Activated naive CD8-positive, alpha-beta T cell (primary cell): ENCODE results near the gene LCE1F.

Experiments used
- H3K27ac Mint-ChIP-seq: one replicate; pipeline ENCODE4 v1.8.0; 2021; ENCODE audit warnings: mixed read lengths
- H3K27me3 Mint-ChIP-seq: one replicate; pipeline ENCODE4 v1.8.0; 2021; ENCODE audit warnings: mixed read lengths
- H3K36me3 Mint-ChIP-seq: one replicate; pipeline ENCODE4 v1.8.0; 2021; ENCODE audit warnings: mixed read lengths
- H3K4me1 Mint-ChIP-seq: one replicate; pipeline ENCODE4 v1.8.0; 2021; ENCODE audit warnings: low read depth, mixed read lengths
- H3K4me3 Mint-ChIP-seq: one replicate; pipeline ENCODE4 v1.8.0; 2021; ENCODE audit warnings: mild to moderate bottlenecking, mixed read lengths
- H3K9me3 Mint-ChIP-seq: one replicate; pipeline ENCODE4 v1.8.0; 2021; ENCODE audit warnings: low read depth, mixed read lengths

Gene LCE1F, protein sequence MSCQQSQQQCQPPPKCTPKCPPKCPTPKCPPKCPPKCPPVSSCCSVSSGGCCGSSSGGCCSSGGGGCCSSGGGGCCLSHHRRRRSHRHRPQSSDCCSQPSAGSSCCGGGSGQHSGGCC

DNA sequence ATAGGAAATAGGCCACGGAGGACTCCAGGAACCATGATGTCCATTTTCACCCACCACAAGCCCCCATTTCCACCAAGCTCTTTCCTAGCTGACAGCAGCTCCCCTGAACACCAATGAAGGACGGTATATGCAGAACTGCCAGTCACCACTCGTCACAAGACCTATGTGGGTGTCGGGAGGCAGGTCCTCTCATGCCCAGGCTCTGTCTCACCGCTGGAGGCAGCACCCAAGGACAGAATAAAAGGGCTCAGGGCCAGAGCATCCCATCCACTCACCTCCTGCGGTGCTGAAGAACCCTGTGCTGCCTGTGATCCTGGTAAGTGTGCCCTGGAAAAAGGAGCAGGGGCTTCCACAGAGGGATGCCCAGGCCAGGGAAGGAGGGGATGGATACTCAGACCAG is at the start of gene LCE1F:
Gene LCE1F, plus strand, starts transcription at position 266 of the 400 bp plus-strand sequence. CDS start 1,232 bp downstream, outside the sequence.
- H3K4me1 Mint-ChIP-seq = no peaks in the 10 kb centered on the region
- no peaks in the 10 kb centered on the region for H3K36me3 Mint-ChIP-seq
- peaks cover 21% of the 10 kb centered on the region for H3K27me3 Mint-ChIP-seq
- H3K9me3 Mint-ChIP-seq = no peaks in the 10 kb centered on the region
- H3K4me3 Mint-ChIP-seq = no peak within 1 kb of the TSS
- no peak within 1 kb of the TSS for H3K27ac Mint-ChIP-seq

DNA sequence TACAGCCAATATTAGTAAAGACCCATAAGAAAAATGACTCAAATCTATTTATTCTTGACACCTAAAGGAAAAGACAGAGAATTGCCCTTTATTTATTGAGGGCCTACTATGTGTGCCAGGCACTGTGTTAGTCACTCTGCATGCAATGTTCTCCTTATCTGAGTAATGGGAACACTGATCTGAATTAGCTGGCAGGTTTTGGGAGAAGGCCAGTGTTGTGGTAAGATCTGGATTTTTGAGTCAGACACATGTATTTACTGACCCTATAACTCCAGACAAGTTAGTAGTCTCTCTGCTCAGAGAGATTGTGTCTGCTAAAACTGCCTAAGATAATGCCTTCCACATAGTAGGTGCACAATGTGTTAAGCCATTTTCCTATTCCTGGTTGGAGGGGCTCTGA is 49.7 kb upstream of the LCE1F start:
- peaks cover 4% of the 10 kb centered on the region for H3K27me3 Mint-ChIP-seq
- no peaks in the 10 kb centered on the region for H3K4me1 Mint-ChIP-seq
- no peak overlapping the region for H3K27ac Mint-ChIP-seq
- no peaks in the 10 kb centered on the region for H3K36me3 Mint-ChIP-seq
- H3K9me3 Mint-ChIP-seq = no peaks in the 10 kb centered on the region
- no peak overlapping the region for H3K4me3 Mint-ChIP-seq

DNA sequence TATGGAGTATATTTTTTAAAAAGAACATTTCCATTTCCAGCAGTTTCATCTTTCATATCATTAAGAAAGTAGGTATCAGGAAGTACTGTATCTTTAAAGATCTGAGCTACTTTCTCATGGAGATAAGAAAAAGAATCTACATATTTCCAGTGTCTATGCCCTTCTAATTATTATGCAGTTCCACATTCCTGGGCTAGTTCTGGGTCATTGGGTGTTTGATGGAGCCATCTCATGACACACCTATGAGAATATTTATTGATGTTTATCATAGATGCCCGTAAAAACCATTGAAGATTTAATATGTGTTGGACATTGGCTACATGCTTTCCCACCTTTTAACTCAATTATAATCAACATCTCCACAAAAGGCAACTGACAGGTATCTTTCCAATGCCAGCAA is 46.0 kb upstream of the LCE1F start:
- H3K4me1 Mint-ChIP-seq = no peaks in the 10 kb centered on the region
- peaks cover 6% of the 10 kb centered on the region for H3K27me3 Mint-ChIP-seq
- no peak overlapping the region for H3K4me3 Mint-ChIP-seq
- H3K36me3 Mint-ChIP-seq = no peaks in the 10 kb centered on the region
- no peak overlapping the region for H3K27ac Mint-ChIP-seq
- no peaks in the 10 kb centered on the region for H3K9me3 Mint-ChIP-seq

- peaks cover 18% of the 10 kb centered on the region for H3K27me3 Mint-ChIP-seq
- H3K36me3 Mint-ChIP-seq = no peaks in the 10 kb centered on the region
- no peaks in the 10 kb centered on the region for H3K4me1 Mint-ChIP-seq
- no peaks in the 10 kb centered on the region for H3K9me3 Mint-ChIP-seq
- H3K27ac Mint-ChIP-seq = no peak overlapping the region
- H3K4me3 Mint-ChIP-seq = no peak overlapping the region
Observed at GRCh38 chr1:152735648-152736047, 39.3 kb upstream of the LCE1F start.

DNA sequence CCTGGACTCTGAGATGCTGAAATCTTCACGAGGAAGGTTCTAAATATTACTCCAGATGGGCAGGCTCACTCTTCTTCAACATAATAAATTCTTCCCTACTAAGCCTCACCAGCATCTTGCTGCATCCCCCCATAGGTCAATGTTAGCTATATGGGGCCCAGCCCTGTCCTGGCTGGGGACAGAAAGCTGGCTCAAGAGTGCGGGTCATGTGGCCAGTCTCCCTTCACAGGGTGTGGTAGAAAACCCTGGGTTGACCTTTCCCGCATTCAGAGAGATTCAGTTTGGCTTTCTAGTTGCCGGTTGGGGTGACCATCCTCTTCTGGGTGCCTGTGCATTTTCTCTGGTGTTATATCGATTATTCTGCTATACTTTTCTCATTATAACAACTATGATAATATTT is 36.9 kb upstream of the LCE1F start:
- H3K27me3 Mint-ChIP-seq = peaks cover 22% of the 10 kb centered on the region
- H3K4me1 Mint-ChIP-seq = no peaks in the 10 kb centered on the region
- H3K27ac Mint-ChIP-seq = no peak overlapping the region
- no peaks in the 10 kb centered on the region for H3K36me3 Mint-ChIP-seq
- no peak overlapping the region for H3K4me3 Mint-ChIP-seq
- H3K9me3 Mint-ChIP-seq = no peaks in the 10 kb centered on the region

DNA sequence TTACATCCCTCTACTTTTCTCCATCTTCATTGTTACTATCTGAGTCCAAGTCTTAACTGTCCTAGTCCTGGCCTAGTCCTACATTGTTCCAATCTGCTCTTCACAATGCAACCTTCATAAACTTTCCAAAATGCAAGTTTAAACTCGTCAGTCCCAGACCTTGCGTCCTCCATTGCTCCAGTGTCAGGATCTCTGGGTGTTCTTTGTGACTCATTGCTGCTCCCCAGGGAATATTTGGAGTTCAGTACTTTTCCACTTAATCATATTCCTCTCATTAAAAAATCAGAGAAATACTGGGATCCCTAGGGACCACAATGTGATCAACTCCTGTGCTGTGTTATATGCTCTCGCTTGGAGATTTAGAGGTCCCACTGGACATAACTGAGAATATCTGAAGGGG is 35.1 kb upstream of the LCE1F start:
- peaks cover 20% of the 10 kb centered on the region for H3K27me3 Mint-ChIP-seq
- H3K4me1 Mint-ChIP-seq = no peaks in the 10 kb centered on the region
- H3K27ac Mint-ChIP-seq = no peak overlapping the region
- H3K4me3 Mint-ChIP-seq = no peak overlapping the region
- no peaks in the 10 kb centered on the region for H3K36me3 Mint-ChIP-seq
- H3K9me3 Mint-ChIP-seq = no peaks in the 10 kb centered on the region

DNA sequence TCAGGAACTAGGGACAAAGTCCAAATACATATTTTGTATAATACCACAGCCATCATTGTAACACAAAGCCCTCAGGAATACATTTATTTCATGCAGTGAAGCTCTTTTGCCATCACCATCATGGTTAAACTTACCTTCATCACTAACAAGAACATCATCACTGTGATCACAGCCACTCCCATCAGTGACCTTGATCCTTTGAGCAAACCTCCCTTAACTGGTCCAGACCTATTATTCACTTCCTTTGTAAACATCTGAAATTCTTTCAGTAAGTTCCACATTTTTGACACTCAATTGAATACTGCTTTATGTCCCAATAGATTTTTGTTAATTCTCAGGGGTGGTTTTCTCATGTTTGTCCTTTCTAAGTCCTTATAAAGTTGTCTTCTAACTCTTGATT is 33.3 kb upstream of the LCE1F start:
- no peaks in the 10 kb centered on the region for H3K36me3 Mint-ChIP-seq
- peaks cover 23% of the 10 kb centered on the region for H3K27me3 Mint-ChIP-seq
- H3K9me3 Mint-ChIP-seq = no peaks in the 10 kb centered on the region
- H3K4me3 Mint-ChIP-seq = no peak overlapping the region
- no peak overlapping the region for H3K27ac Mint-ChIP-seq
- no peaks in the 10 kb centered on the region for H3K4me1 Mint-ChIP-seq

DNA sequence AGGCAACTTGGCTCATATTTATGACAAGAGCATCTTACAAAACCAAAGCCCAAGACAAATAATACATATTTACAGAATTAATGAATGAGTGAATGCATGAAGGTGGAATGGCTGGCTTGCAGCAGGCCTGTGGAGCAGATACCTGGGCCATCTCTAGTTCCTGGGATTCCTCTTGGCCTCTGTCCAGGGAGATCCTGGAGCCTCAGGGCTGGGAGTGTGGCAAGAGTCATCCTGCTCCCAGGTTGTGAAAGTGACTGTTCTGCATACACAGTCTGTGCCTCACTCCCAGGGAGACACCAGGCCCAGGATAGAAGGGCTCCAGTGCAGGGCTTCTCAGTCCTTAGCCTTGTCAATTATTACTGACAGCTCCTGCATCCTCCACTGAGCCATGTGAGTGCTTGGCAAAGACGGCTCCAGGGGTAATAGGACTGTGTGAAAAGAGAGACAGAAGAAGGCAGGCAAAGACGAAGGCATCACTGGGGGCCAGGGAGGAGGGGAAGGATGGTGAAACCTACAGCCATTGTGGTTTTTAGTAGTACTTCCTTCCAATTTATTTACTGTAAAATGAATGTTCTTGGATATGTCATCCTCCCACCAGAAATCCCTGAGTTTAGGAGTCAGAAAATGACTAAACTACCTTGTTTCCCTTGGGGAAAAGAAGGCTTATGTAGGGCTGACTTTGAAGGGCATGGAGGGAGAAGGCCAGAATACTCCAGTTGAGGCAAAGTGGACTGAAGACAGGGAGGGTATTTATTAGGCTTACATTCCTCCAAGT is 31.4 kb upstream of the LCE1F start:
- no peak overlapping the region for H3K4me3 Mint-ChIP-seq
- no peaks in the 10 kb centered on the region for H3K36me3 Mint-ChIP-seq
- no peak overlapping the region for H3K27ac Mint-ChIP-seq
- peaks cover 20% of the 10 kb centered on the region for H3K27me3 Mint-ChIP-seq
- H3K4me1 Mint-ChIP-seq = no peaks in the 10 kb centered on the region
- no peaks in the 10 kb centered on the region for H3K9me3 Mint-ChIP-seq

- H3K9me3 Mint-ChIP-seq = no peaks in the 10 kb centered on the region
- no peaks in the 10 kb centered on the region for H3K36me3 Mint-ChIP-seq
- H3K4me3 Mint-ChIP-seq = no peak overlapping the region
- H3K27me3 Mint-ChIP-seq = peaks cover 21% of the 10 kb centered on the region
- no peaks in the 10 kb centered on the region for H3K4me1 Mint-ChIP-seq
- no peak overlapping the region for H3K27ac Mint-ChIP-seq
Observed at GRCh38 chr1:152745289-152745704, 29.6 kb upstream of the LCE1F start.

GRCh38 chr1:152745765-152746444 is 29.0 kb upstream of the LCE1F start:
- H3K9me3 Mint-ChIP-seq = no peaks in the 10 kb centered on the region
- H3K4me3 Mint-ChIP-seq = no peak overlapping the region
- no peaks in the 10 kb centered on the region for H3K4me1 Mint-ChIP-seq
- H3K27ac Mint-ChIP-seq = no peak overlapping the region
- H3K27me3 Mint-ChIP-seq = peaks cover 24% of the 10 kb centered on the region
- H3K36me3 Mint-ChIP-seq = no peaks in the 10 kb centered on the region

- H3K9me3 Mint-ChIP-seq = no peaks in the 10 kb centered on the region
- H3K4me3 Mint-ChIP-seq = no peak overlapping the region
- H3K4me1 Mint-ChIP-seq = no peaks in the 10 kb centered on the region
- no peaks in the 10 kb centered on the region for H3K36me3 Mint-ChIP-seq
- H3K27ac Mint-ChIP-seq = no peak overlapping the region
- peaks cover 24% of the 10 kb centered on the region for H3K27me3 Mint-ChIP-seq
Observed at GRCh38 chr1:152747831-152748230, 27.1 kb upstream of the LCE1F start.

- no peak overlapping the region for H3K27ac Mint-ChIP-seq
- peaks cover 16% of the 10 kb centered on the region for H3K27me3 Mint-ChIP-seq
- H3K36me3 Mint-ChIP-seq = no peaks in the 10 kb centered on the region
Observed at GRCh38 chr1:152752225-152752624, 22.7 kb upstream of the LCE1F start.

DNA sequence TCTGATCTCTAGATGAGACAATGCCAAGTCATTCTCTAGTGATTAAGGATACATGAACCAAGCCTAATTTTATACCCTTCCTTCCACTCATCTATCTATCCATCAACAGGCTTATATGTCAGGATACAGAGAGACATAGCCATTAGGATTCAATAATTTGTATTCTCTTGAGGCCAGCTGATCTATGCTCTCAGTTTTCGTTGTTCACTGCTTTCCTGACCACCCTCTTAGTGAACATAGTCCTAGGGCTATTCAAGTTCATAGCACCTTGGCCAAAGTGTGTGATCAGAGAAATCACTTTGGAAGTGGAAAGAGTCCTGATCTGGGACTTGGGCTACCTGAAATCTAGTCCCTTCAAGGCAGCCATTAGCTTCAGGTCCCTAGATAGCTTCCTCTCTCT is 21.4 kb upstream of the LCE1F start:
- H3K4me1 Mint-ChIP-seq = no peaks in the 10 kb centered on the region
- H3K36me3 Mint-ChIP-seq = no peaks in the 10 kb centered on the region
- no peak overlapping the region for H3K27ac Mint-ChIP-seq
- no peak overlapping the region for H3K4me3 Mint-ChIP-seq
- H3K27me3 Mint-ChIP-seq = peaks cover 16% of the 10 kb centered on the region
- no peaks in the 10 kb centered on the region for H3K9me3 Mint-ChIP-seq

More at GRCh38 chr1:152752225-152752624, 22.7 kb upstream of the LCE1F start:
- no peaks in the 10 kb centered on the region for H3K9me3 Mint-ChIP-seq
- no peak overlapping the region for H3K4me3 Mint-ChIP-seq
- no peaks in the 10 kb centered on the region for H3K4me1 Mint-ChIP-seq

DNA sequence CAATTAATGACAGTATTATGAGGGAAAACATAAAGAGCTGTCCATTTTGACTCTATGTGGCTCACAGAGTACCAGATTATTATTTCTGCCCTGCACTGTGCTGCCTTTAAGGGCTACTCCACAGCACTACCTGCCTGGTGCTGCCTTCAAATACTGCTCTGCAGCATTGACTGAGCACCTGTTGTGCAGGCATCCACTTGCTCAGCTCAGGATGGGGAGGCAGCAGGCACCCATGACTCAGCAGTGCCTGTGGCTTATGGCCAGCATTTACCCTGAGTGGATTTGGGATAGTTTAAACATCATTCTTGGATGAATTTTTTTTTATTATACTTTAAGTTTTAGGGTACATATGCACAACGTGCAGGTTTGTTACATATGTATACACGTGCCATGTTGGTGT is 18.1 kb upstream of the LCE1F start:
- Mint-ChIP-seq H3K4me3 (no peak overlapping the region), H3K27ac (no peak overlapping the region), H3K9me3 (no peaks in the 10 kb centered on the region), H3K4me1 (no peaks in the 10 kb centered on the region), H3K36me3 (no peaks in the 10 kb centered on the region), H3K27me3 (peaks cover 11% of the 10 kb centered on the region)

DNA sequence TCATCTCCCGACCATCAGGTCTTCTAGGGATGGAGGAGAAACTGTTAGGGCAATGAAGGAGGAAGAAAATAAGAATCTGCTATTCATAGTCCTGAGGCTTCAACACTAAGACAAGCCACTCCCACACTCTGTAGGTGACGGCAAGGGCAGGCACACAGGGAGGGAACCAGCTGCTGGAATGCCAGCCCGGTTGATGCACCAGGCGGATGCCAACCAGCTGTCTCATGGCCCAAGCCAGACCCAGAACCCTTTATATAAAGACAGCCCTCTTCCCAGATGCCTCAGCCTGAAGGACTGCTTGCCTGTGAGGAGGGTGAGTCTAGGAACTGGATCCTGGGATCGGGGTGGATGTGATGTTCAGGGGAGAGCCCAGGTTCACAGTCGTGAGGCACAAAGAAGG is 17.2 kb upstream of the LCE1F start, which contains the start of gene KPRP:
Gene KPRP, plus strand, starts transcription at position 279 of the 400 bp plus-strand sequence. CDS start 1,564 bp downstream, outside the sequence.
- Mint-ChIP-seq H3K27me3 (peaks cover 10% of the 10 kb centered on the region), H3K4me1 (no peaks in the 10 kb centered on the region), H3K4me3 (no peak within 1 kb of the TSS), H3K36me3 (no peaks in the 10 kb centered on the region), H3K27ac (no peak within 1 kb of the TSS), H3K9me3 (no peaks in the 10 kb centered on the region)
